H1 (cell line): Measurements from ENCODE around the gene PYGL. TPM values are rescaled to one million over a fixed set of nuclear protein-coding genes. Genes with fewer than 3 reads are reported as not detected.

Experiments
- CTCF ChIA-PET: fragments of 300-600 bp; sonication (Branson Sonifier 250); formaldehyde crosslinking; loops from one replicate; lab custom pipeline; 2021; ENCODE audit not compliant: partially characterized antibody; lab: Charles Lee
- POLR2A ChIA-PET: fragments of 300-600 bp; sonication (Branson Sonifier 250); formaldehyde crosslinking; loops from one replicate; lab custom pipeline; 2021; ENCODE audit warnings: inconsistent platforms; ENCODE audit not compliant: partially characterized antibody; lab: Charles Lee
- DNase-seq, 2 experiments: peaks; one replicate each; pipeline versions ENCODE4 v3.0.0 to v3.0.0-alpha.2; 2010 to 2022; ENCODE audit warnings: low spot score in 2 of 2, low read depth in 1 of 2, mixed read lengths in 1 of 2
- FAIRE-seq: peaks from 2 replicates; lab custom pipeline; 2011; peaks lifted over from hg19 to GRCh38; lab: Jason Lieb, UNC
- H2AFZ ChIP-seq: 2 replicates; pipeline ENCODE4 v1.8.1; 2012; ENCODE audit warnings: low read length, inconsistent platforms
- H2AK5ac ChIP-seq: 2 replicates; pipeline ENCODE4 v1.6.1; 2013; ENCODE audit warnings: low read depth, low read length
- H2BK120ac ChIP-seq: replicated peaks from 2 replicates; pipeline ENCODE3; 2013; ENCODE audit warnings: low read depth, low read length, inconsistent platforms
- H2BK12ac ChIP-seq: 2 replicates; pipeline ENCODE4 v1.6.1; 2013; ENCODE audit warnings: low read depth, low read length
- H2BK15ac ChIP-seq: 2 replicates; pipeline ENCODE4 v1.6.1; 2013; ENCODE audit warnings: low read length
- H2BK20ac ChIP-seq: 2 replicates; pipeline ENCODE4 v1.6.1; 2013; ENCODE audit warnings: low read length
- H2BK5ac ChIP-seq: 2 replicates; pipeline ENCODE4 v1.6.1; 2013; ENCODE audit warnings: low read depth, low read length
- H3K14ac ChIP-seq: 2 replicates; pipeline ENCODE4 v1.6.1; 2013; ENCODE audit warnings: inconsistent platforms; ENCODE audit not compliant: insufficient read length
- H3K18ac ChIP-seq: 2 replicates; pipeline ENCODE4 v1.6.1; 2013; ENCODE audit warnings: low read length; ENCODE audit errors: extremely low read depth
- H3K23ac ChIP-seq: 2 replicates; pipeline ENCODE4 v1.6.1; 2013; ENCODE audit warnings: inconsistent platforms; ENCODE audit not compliant: insufficient read length
- H3K23me2 ChIP-seq: 2 replicates; pipeline ENCODE4 v1.6.1; 2013; ENCODE audit warnings: low read depth, low read length
- H3K27ac ChIP-seq: 2 replicates; pipeline ENCODE4 v1.6.1; 2011; ENCODE audit warnings: low read depth, low read length, inconsistent platforms
- H3K27me3 ChIP-seq, 4 experiments: replicated peaks in 1 of 4; 1 replicate in 1 of 4; 2 replicates in 3 of 4; pipeline versions ENCODE4 v1.6.1 to v1.8.1; 2011 to 2013; ENCODE audit warnings: low read length in 3 of 4, mild to moderate bottlenecking in 3 of 4, inconsistent platforms in 2 of 4, mixed read lengths in 2 of 4, moderate library complexity in 1 of 4; ENCODE audit not compliant: control insufficient read depth in 3 of 4, insufficient read depth in 3 of 4; ENCODE audit errors: extremely low read depth in 1 of 4
- H3K36me3 ChIP-seq, 4 experiments: 2 replicates each; pipeline versions ENCODE4 v1.6.1 to v1.8.1; 2011 to 2013; ENCODE audit warnings: mild to moderate bottlenecking in 4 of 4, low read length in 3 of 4, moderate library complexity in 2 of 4, control low read depth in 1 of 4, inconsistent platforms in 1 of 4; ENCODE audit not compliant: insufficient read depth in 4 of 4, control insufficient read depth in 2 of 4
- H3K4ac ChIP-seq: replicated peaks from 2 replicates; pipeline ENCODE3; 2013; ENCODE audit warnings: low read length, low read depth, mixed read lengths, inconsistent platforms; ENCODE audit not compliant: insufficient read length
- H3K4me1 ChIP-seq, 4 experiments: replicated peaks in 1 of 4; 1 replicate in 1 of 4; 2 replicates in 3 of 4; pipeline versions ENCODE4 v1.6.1 to v1.8.1; 2011 to 2013; ENCODE audit warnings: low read length in 3 of 4, inconsistent platforms in 2 of 4, mixed read lengths in 1 of 4; ENCODE audit not compliant: insufficient read depth in 4 of 4, control insufficient read depth in 3 of 4
- H3K4me2 ChIP-seq, 2 experiments: 2 replicates each; pipeline versions ENCODE4 v1.6.1 to v1.8.1; 2011 to 2013; ENCODE audit warnings: low read depth in 2 of 2, low read length in 2 of 2, control low read depth in 1 of 2, inconsistent platforms in 1 of 2, mild to moderate bottlenecking in 1 of 2; ENCODE audit not compliant: insufficient read depth in 1 of 2
- H3K4me3 ChIP-seq, 4 experiments: fragments of 200-600, 300-600 bp in 1 of 4; sonication (generic), shearing (Covaris generic), sonication (Bioruptor Twin) in 1 of 4; 2 replicates each; pipeline versions ENCODE4 v1.5.1 to v1.8.1; 2011 to 2016; ENCODE audit warnings: low read length in 4 of 4, low read depth in 3 of 4, control low read depth in 2 of 4, inconsistent platforms in 2 of 4, mild to moderate bottlenecking in 2 of 4, mixed read lengths in 1 of 4, moderate library complexity in 1 of 4; ENCODE audit not compliant: insufficient read depth in 2 of 4; ENCODE audit errors: extremely low read depth in 1 of 4
- H3K56ac ChIP-seq: replicated peaks from 2 replicates; pipeline ENCODE3; 2013; ENCODE audit warnings: low read depth, mild to moderate bottlenecking, mixed read lengths, low read length, inconsistent platforms; ENCODE audit not compliant: insufficient read length
- H3K79me1 ChIP-seq: 2 replicates; pipeline ENCODE4 v1.6.1; 2013; ENCODE audit warnings: low read depth, low read length, control low read depth
- H3K79me2 ChIP-seq, 2 experiments: 2 replicates each; pipeline versions ENCODE4 v1.6.1 to v1.8.1; 2012 to 2013; ENCODE audit warnings: low read length in 2 of 2, mild to moderate bottlenecking in 2 of 2, inconsistent platforms in 1 of 2; ENCODE audit not compliant: insufficient read depth in 2 of 2, control insufficient read depth in 1 of 2
- H3K9ac ChIP-seq, 4 experiments: replicated peaks in 1 of 4; 1 replicate in 1 of 4; 2 replicates in 3 of 4; pipeline versions ENCODE4 v1.6.1 to v1.8.1; 2011 to 2013; ENCODE audit warnings: low read depth in 3 of 4, low read length in 3 of 4, control low read depth in 2 of 4, mild to moderate bottlenecking in 2 of 4, moderate library complexity in 2 of 4, inconsistent platforms in 1 of 4; ENCODE audit errors: extremely low read depth in 1 of 4
- H3K9me3 ChIP-seq, 2 experiments: 2 replicates each; pipeline versions ENCODE4 v1.6.1 to v1.8.1; 2012 to 2013; ENCODE audit warnings: mild to moderate bottlenecking in 2 of 2, moderate library complexity in 2 of 2, control low read depth in 1 of 2, inconsistent platforms in 1 of 2, low read depth in 1 of 2, low read length in 1 of 2, mixed read lengths in 1 of 2; ENCODE audit not compliant: insufficient read depth in 2 of 2
- H4K20me1 ChIP-seq, 2 experiments: replicated peaks in 1 of 2; 2 replicates each; pipeline versions ENCODE3 to v1.8.1; 2011 to 2013; ENCODE audit warnings: inconsistent platforms in 2 of 2, low read length in 2 of 2, mild to moderate bottlenecking in 1 of 2; ENCODE audit not compliant: insufficient read depth in 2 of 2, control insufficient read depth in 1 of 2
- H4K5ac ChIP-seq: 2 replicates; pipeline ENCODE4 v1.6.1; 2013; ENCODE audit warnings: low read length, low read depth, mixed read lengths, inconsistent platforms; ENCODE audit not compliant: insufficient read length
- H4K8ac ChIP-seq: 2 replicates; pipeline ENCODE4 v1.8.0; 2013; ENCODE audit warnings: mild to moderate bottlenecking, moderate library complexity, low read length, inconsistent platforms; ENCODE audit not compliant: insufficient read depth; ENCODE audit errors: extremely low read depth
- H4K91ac ChIP-seq: replicated peaks from 2 replicates; pipeline ENCODE3; 2013; ENCODE audit warnings: low read length, mixed read lengths, inconsistent platforms; ENCODE audit not compliant: insufficient read length
- BACH1 ChIP-seq: IDR thresholded peaks from 2 replicates; pipeline ENCODE4 v1.6.1; 2012; ENCODE audit warnings: low read length, improper control_type of control experiment
- CREB1 ChIP-seq: IDR thresholded peaks from 2 replicates; pipeline ENCODE4 v1.6.1; 2012; ENCODE audit warnings: inconsistent platforms
- CTBP2 ChIP-seq: IDR thresholded peaks from 2 replicates; pipeline ENCODE4 v1.7.0; 2011; ENCODE audit warnings: borderline replicate concordance, mild to moderate bottlenecking, moderate library complexity, mixed read lengths, low read length; ENCODE audit not compliant: insufficient read depth, insufficient read length
- EZH2 ChIP-seq: fragments of 200-600 bp; sonication (generic); IDR thresholded peaks from 2 replicates; pipeline ENCODE4 v1.7.1; 2012; ENCODE audit warnings: low read depth, mild to moderate bottlenecking, moderate library complexity, low read length, inconsistent platforms; ENCODE audit not compliant: severe bottlenecking
- GTF2F1 ChIP-seq: IDR thresholded peaks from 2 replicates; pipeline ENCODE4 v1.6.1; 2012; ENCODE audit warnings: low read depth, low read length, improper control_type of control experiment, borderline replicate concordance
- HDAC6 ChIP-seq: IDR thresholded peaks from one replicate; pipeline ENCODE4 v1.7.1; 2012; ENCODE audit warnings: low read depth, mild to moderate bottlenecking, inconsistent platforms, low read length, moderate library complexity
- SIRT6 ChIP-seq: IDR thresholded peaks from one replicate; pipeline ENCODE4 v1.7.1; 2012; ENCODE audit warnings: low read length, inconsistent platforms
- YY1 ChIP-seq: IDR thresholded peaks from 2 replicates; pipeline ENCODE4 v1.6.1; 2011; ENCODE audit warnings: low read depth, mild to moderate bottlenecking, low read length
- WGBS, 2 experiments: shearing (Covaris generic) in 1 of 2; methylation state at CpG; one replicate each; pipeline versions ENCODE4 v1.1.6 to v1.1.7; 2013 to 2015; ENCODE audit warnings: low lambda C conversion rate in 2 of 2, mixed read lengths in 2 of 2, inconsistent platforms in 1 of 2, low coverage in 1 of 2, missing lambda C conversion rate in 1 of 2; ENCODE audit not compliant: insufficient replicate concordance in 2 of 2, insufficient coverage in 1 of 2, insufficient read length in 1 of 2; ENCODE audit errors: extremely low coverage in 1 of 2, missing lambda C conversion rate in 1 of 2; 5-methylcytosine and 5-hydroxymethylcytosine counted together
- polyA plus RNA-seq, 7 experiments: library from polyadenylated mRNA; depleted of rRNA in 3 of 7; stranded (reverse) in 5 of 7; unstranded in 2 of 7; fragments of >200 nt in 5 of 7; fragments of 200-250 nt in 2 of 7; gene quantifications; 1 replicate in 5 of 7; 2 replicates in 1 of 7; 4 replicates in 1 of 7; pipeline versions ENCODE4 v1.2.1 to v1.2.3, GENCODE V29; 2011 to 2013; ENCODE audit warnings: missing spikeins in 2 of 7, mixed read lengths in 2 of 7
- total RNA-seq: library from RNA; stranded (reverse); fragmentation: NEBNext Ultra II Directional; extraction: Animal tissue kit (Norgen Biotek cat#: 25700); gene quantifications from 2 replicates; pipeline ENCODE4 v1.2.1, GENCODE V29; 2021

The PYGL gene
- total and polyA plus RNA-seq, 2 of the 8 experiments (the other 6 are each of a cell fraction or from before 2014, with no cell fraction given), result 26.1 to 50.5 TPM

- no peak overlapping the region for H2BK15ac ChIP-seq
- H3K79me1 ChIP-seq, result no peaks in the 10 kb centered on the region
- H3K4me3 ChIP-seq, result no peak overlapping the region
- ChIA-PET POLR2A (no interaction called here), CTCF (no interaction called here)
- no peak overlapping the region for H3K27ac ChIP-seq
- no peak overlapping the region for H3K4me2 ChIP-seq
- H3K9ac ChIP-seq, result no peak overlapping the region
- H3K4me1 ChIP-seq, result no peaks in the 10 kb centered on the region
- no peak overlapping the region for H2BK12ac ChIP-seq
- no peaks in the 10 kb centered on the region for H3K27me3 ChIP-seq
- H2BK20ac ChIP-seq, result no peak overlapping the region
- H3K36me3 ChIP-seq, result no peaks in the 10 kb centered on the region
- H3K23ac ChIP-seq, result no peak overlapping the region
- H4K20me1 ChIP-seq, result no peaks in the 10 kb centered on the region
- H2BK5ac ChIP-seq, result no peak overlapping the region
- no peak overlapping the region for H3K14ac ChIP-seq
- no peaks in the 10 kb centered on the region for H3K9me3 ChIP-seq
- H3K18ac ChIP-seq, result no peak overlapping the region
- H4K91ac ChIP-seq, result no peak overlapping the region
- no peak overlapping the region for H2BK120ac ChIP-seq
- H3K56ac ChIP-seq, result no peak overlapping the region
- DNase-seq (no peak), FAIRE-seq (no peak)
- no peak overlapping the region for H2AK5ac ChIP-seq
- H4K8ac ChIP-seq, result peak overlapping the region; percentile 28
- no peaks in the 10 kb centered on the region for H3K79me2 ChIP-seq
- H3K23me2 ChIP-seq, result no peaks in the 10 kb centered on the region
- H4K5ac ChIP-seq, result no peak overlapping the region
- H3K4ac ChIP-seq, result no peak overlapping the region
- WGBS, 2 experiments, result 76% methylated on average over 11 of the region's 11 CpGs; no CpG with 5 or more reads in 1 of the 2 experiments
- H2AFZ ChIP-seq, result no peak overlapping the region
- TF ChIP-seq CTBP2, result no peak
- no peak for TF ChIP-seq SIRT6
- no peak for TF ChIP-seq YY1
- TF ChIP-seq GTF2F1, result no peak
- no peak for TF ChIP-seq CREB1
- no peak for TF ChIP-seq HDAC6
- no peak for TF ChIP-seq EZH2
- no peak for TF ChIP-seq BACH1
These were observed 28.5 kb upstream of the PYGL start for GRCh38 chr14:50972734-50973133.
